ENCODE data around the gene PADI4. TPM values are rescaled to one million over a fixed set of nuclear protein-coding genes. Genes with fewer than 3 reads are reported as not detected.

The PADI4 gene
- total and polyA plus RNA-seq, 2 of the 8 experiments (the other 6 are each of a cell fraction or from before 2014, with no cell fraction given), result 0.29 TPM; not detected in 1

DNA sequence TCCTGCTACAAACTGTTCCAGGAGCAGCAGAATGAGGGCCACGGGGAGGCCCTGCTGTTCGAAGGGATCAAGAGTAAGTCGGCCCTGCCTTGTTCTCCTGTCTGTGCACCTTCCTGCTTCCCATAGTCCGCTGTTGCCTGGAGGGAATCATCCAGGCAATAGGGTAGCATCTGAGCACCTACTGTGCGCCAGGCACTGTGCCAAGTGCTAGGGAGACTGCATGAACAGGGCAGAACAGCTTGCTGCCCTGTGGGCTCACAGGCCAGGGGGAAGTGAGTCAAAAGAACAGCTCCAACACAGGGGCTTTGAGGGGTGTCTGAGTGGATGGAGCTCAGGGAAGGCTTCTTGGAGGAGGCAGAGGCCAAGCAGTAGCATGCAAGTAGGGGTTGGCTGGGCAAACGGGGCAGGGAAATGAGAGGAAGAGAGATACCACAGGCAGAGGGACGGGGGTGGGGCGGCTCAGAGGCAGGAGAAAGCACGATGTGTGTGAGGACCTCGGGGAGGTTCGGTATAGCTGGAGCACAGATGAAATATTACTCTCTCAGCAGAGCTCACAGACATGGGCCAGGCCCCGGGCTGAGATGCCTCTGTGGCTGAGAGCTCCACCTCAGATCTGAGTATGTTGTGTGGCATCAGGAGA lies 48.5 kb downstream of the PADI4 start (continued):
- no peak for TF ChIP-seq SIRT6 (IDR thresholded peaks at IDR 0.05; ENCODE audit: low read length)

Measured in H1 (cell line).